Stimulated activated CD8-positive, alpha-beta memory T cell treated with anti-CD3 and anti-CD28 coated beads, Interleukin-15, amount 100 ng/mL, for 24 hours (primary cell): ENCODE measurements around the gene CALCOCO1.

Experiments used
- DNase-seq: peaks from one replicate; pipeline ENCODE4 v3.0.0-alpha.2; 2020; ENCODE audit warnings: low read depth

Gene CALCOCO1

GRCh38 chr12:53664191-53664590 is 63.1 kb downstream of the CALCOCO1 start:
- no peak for DNase-seq

DNA sequence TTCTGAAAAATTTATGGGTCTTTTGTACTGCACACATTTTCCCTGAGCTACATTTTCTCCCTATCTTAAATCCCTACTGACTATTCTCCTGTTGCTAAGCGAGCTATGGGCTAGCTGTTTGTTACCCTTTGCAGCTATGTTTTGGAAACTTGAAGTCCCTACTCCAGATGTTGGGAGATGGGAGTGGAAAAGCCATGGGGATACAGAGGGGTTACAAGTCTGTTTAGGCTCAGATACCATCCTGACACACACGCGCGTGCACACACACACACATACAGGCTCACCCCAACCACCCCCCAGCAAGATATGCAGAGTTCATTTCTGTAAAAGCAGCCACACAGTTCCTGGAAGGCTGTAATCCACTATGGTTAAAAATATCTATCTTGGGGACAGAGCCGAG is 67.2 kb downstream of the CALCOCO1 start:
- no peak for DNase-seq

DNA sequence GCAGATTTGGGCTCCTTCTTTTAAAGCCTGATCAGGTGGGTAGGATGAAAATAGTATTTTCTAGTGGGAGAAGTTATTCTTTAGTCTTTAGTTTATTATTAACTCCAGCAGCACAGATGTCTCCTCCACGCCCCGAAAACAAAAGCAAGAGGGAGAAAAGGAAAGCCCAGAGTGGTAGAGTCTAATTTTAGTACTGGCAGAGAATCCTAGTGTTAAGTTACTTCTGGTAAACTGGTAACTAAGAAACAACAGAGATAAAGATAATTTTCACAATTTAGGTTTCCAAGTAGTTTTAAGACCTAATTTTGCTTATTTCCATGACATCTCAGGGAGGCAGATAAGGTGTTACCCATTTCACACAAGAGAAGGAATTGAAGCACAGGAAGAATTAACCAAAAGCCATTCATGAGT is 67.7 kb downstream of the CALCOCO1 start:
- DNase-seq = no peak

DNA sequence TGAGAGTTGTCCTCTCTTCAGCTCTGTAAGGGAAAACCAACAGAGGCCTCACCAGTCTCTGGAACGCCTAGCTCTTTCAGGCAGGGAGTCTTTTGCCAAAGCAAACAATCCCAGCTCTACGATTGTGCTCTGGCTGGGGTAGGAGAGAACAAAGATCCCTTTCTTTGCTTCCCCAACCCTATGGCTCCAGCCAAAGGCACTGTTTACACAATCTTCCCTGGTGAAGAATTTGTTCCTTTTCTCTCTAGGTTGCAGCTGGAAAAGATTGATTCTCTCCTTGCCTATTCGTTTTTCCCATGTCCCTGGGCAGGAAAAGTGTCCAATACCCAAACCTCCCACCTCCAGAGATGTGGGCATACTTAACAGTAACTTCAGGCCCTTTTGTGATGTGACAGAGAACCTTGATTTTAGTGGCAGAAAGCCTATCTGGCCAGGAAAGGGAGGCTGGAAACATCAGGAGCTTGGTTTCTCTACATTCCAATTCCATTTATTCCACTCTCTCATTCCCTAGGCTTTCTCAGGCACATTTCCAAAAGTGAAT is 68.2 kb downstream of the CALCOCO1 start:
- no peak for DNase-seq
